CD4-positive, alpha-beta T cell treated with Interleukin-21 for 1 hour (primary cell): ENCODE data around the gene RCOR2.

Experiments used
- DNase-seq: peaks from one replicate; pipeline ENCODE4 v3.0.0-alpha.2; 2020

Gene RCOR2

DNA sequence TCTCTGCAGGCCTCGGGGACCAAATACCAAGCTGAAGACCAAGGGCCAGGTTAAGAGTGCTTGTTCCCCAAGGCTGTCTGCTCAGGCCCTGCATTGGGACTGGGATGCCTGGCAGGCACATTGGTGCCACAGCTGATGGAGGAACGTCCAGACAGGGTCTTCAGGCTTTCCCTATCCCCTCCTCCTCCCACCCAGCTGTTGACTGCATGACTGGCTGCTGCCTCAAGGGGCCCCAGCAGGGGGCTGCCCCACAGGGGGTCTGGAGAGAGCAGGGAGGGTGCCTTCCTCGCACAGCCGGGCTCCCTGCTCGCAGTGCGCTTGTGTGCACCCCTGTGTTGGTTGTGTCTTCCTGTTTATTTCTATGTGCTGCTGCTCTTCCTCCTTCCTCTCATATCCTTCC is 9.9 kb downstream of the RCOR2 start:
- DNase-seq = no peak

- peak; percentile 56 for DNase-seq
Observed at GRCh38 chr11:63906585-63906984, 10.4 kb downstream of the RCOR2 start.

- DNase-seq = no peak
Observed at GRCh38 chr11:63906087-63906486, 10.9 kb downstream of the RCOR2 start.

DNA sequence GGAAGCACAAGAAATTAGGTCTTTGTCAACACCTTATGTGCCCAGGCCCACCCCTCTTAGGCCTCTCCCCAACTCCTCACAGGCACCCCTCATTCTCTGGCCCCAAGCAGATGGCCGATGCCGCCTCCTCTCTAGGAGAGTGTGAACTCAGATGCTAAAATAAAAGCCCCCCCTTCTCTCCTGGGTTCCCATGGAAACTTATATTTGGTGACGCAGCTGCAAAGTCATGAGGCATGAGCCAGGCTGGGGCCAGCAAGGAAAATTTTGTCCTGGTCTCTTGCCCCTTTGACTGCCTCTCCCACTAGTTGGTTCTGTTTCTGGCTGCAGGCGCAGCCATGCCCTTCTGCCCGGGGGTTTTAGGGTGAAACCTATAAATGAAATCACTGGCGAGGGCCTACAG is 11.8 kb downstream of the RCOR2 start:
- DNase-seq = no peak

- no peak for DNase-seq
Observed at GRCh38 chr11:63904743-63905142, 12.2 kb downstream of the RCOR2 start.

GRCh38 chr11:63903884-63904283 is 13.1 kb downstream of the RCOR2 start:
- DNase-seq = no peak

GRCh38 chr11:63901660-63902059 is 15.3 kb downstream of the RCOR2 start:
- DNase-seq = peak; percentile 21

DNA sequence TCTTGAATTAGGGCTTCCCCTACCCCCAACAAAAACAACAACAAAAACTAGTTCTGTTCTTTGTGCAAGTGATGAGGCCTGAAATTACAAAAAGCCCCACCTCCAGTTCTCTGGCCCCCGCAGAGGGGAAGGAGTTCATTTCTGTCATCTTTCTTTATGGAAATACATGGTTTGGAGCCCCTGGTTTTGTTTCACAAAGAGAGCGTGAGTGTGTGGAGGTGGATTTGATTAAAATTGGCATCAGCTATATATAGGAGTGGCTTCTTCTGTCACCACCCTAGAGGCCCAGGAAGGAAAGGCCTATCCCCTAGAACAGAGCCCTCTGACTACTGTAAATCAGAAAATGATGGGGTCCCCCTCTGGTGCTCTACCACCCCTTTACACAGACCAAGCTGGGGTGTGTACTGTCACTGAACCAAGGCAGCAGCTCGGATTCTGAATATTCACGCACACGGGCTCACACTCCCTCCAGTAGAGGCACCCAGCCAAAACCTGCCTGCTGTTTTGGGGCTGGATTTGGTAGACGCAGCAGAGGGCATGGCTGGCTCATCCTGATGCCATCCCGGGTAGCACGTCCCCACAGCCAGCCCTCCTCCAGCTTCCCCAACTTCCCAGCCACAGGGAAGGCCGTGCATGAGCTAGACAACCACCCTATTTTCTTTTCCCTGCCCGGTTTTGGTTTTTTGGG is 19.4 kb downstream of the RCOR2 start:
- no peak for DNase-seq

GRCh38 chr11:63896071-63896470 is 20.9 kb downstream of the RCOR2 start:
- no peak for DNase-seq

DNA sequence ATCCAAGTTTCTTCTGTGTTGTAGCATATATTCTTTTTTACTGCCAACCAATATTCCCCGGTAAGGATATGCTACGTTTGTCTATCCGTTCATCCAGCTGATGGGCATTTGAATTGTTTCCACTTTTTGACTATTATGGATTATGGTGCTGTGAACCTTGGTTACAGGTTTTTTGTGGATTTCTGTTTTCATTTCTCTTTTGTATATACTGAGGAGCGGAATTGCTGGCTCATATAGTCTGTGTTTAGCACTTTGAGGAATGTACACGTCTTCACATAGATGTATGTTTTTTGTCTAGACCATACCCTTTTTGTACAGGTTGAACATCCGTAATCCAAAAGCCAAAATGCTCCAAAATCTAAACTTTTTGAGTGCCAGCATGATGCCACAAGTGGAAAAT is 23.6 kb downstream of the RCOR2 start:
- no peak for DNase-seq

DNA sequence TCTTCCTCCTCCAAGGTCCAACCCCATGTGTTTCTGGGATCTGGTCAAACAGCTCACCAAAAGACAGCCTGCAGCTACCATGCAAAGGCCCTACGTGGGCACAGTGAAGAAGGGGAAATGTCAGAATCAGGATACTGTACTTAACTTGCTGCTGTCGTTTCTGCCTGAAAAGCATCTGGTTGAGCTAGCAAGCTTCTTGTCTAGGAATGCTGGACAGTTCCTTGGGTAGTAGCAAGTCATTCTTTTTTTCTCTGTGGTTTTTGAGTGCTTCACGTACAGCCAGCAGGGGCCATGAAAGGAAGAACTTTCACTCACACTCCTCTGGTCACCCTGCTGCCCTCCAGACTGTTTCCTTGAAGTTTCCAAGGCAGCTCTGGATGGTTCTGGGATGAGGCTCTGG is 24.7 kb downstream of the RCOR2 start:
- no peak for DNase-seq

DNA sequence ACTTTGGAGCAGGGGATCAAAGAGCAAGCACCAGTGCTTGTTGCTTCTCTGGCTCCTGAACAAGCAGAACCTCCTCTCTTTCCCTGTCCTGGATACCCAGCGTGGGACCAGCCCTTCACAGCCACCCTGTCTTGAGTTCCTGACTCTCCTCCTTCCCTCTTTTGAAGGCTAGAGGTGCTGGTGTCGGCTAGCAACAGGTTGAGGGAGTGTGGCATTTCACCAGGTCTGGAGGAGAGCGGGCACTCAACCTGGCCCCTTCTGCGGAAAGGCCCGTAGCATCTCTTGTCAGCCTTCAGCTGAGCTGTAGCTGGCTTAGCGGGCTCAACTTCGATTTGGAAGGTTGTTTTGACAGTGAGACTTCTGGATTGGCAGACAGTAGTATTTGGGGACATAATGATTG is 26.6 kb downstream of the RCOR2 start:
- no peak for DNase-seq

DNA sequence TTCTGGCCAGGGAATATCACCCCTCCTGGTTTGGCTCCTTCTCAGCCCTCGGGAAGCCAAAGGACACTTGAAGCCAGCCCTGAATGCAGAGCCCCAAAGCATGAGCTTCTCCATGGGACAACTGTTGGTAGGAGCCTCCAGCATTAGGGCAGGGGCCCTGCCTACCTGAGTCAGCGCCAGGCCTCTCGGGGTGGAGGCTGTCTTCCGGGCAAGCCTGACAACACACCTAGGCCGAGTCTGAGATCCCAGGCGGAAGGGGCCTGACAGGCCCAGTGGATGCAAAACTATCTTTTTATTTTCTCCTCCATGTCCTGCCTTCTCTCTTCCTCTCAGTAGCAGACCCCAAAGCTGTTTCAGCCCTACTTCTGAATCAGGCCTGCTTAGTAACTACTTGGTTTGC is 27.6 kb downstream of the RCOR2 start:
- no peak for DNase-seq

- DNase-seq = peak; percentile 74
Observed at GRCh38 chr11:63888170-63889086, 28.5 kb downstream of the RCOR2 start.

DNA sequence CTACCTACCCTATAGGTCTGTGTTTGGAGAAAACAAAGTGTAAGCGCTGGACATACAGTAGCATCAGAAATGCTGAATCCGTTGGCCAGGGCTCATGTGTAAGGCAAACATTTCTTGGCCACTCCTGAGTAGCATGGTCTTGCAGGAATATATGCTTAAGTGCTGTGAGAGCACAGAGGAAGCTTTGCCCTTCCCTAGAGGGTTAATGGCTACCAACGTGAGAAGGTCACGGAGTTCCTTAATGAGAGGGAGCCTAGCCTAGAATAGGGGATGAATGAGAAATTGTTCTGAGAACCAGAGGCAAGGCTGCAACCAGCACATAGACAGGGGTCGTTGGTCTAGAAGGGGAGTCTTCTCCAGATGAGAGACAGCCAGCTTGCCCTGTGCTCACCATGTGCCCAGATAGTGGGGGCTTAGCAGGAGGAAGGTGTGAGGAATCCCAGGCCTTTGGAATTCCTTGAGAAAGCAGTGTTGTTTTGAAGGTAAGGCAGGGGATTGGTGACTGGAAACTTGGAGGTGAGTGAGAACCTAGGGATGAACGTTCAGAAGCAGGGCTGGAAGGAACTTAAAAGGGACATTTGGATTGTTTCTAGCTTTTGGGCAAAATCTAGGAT is 29.5 kb downstream of the RCOR2 start:
- DNase-seq = no peak

GRCh38 chr11:63884196-63884932 is 32.6 kb downstream of the RCOR2 start:
- DNase-seq = no peak

DNA sequence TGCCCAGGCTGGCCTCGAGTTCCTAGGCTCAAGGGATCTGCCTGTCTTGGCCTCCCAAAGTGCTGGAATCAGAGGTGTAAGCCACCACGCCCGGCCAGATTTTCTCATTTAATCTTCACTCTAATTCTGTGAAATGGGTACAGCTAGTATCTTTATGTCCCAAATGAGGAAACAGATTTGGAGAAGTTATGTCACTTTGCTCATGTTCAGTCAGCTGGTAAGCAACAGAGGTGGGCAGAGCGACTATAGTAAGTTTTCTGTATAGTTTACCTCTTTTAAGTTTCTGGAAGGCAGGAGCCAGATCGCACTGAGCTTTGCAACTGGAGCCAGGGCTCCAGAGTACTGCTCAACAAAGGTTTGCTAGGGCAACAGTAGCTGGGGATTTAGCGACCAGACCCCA is 33.2 kb downstream of the RCOR2 start:
- DNase-seq = no peak

GRCh38 chr11:63882555-63883242 is 34.3 kb downstream of the RCOR2 start:
- peak; percentile 46 for DNase-seq

DNA sequence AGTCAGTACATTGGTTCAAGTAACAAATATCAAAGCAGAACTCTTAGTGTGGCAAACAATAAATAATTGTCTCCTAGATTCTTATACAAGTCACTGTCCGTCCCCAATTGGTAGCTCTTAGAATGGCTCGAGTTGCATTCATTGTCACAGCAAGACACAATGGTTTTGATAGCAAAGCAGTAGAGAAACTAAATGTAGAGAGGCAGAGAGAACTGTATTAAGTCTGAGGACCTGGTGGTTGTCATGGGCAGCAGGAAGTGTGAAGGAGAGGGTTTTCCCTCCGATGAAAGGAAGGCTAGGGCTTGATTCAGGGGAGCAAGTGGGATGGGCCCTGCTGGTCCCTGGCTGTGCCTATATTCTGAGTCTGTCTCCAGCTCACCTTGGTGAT is 36.6 kb downstream of the RCOR2 start:
- no peak for DNase-seq

- DNase-seq = no peak
Observed at GRCh38 chr11:63879598-63880402, 37.2 kb downstream of the RCOR2 start.

GRCh38 chr11:63877658-63878241 is 39.2 kb downstream of the RCOR2 start:
- no peak for DNase-seq
